HG03139 (cell line): ENCODE measurements around the gene LGALSL.

Experiments
- ATAC-seq: cut with Tn5 transposase; IDR thresholded peaks from one replicate; pipeline ENCODE4 v1.9.1; 2021; ENCODE audit not compliant: unreplicated experiment

Gene LGALSL

DNA sequence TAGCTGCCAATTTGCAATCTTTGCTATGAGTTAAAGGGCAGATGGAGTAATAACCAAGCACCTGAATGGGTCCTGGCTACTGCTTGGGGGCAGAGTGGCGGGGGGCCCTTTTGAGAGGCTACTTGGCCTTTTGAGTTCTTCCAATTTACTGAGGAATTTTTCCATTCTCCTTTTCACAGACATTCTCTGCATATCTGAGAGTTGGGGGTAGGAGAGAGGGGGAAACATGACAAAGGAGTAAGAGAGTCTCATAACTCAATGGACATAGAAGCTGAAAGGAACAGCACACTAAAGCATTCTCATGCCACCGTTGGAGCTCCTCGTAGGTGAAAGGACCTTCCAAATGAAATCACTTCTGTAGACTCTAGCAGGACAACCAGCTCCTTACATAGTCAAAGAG lies 16.1 kb downstream of the LGALSL start:
- no peak for ATAC-seq

DNA sequence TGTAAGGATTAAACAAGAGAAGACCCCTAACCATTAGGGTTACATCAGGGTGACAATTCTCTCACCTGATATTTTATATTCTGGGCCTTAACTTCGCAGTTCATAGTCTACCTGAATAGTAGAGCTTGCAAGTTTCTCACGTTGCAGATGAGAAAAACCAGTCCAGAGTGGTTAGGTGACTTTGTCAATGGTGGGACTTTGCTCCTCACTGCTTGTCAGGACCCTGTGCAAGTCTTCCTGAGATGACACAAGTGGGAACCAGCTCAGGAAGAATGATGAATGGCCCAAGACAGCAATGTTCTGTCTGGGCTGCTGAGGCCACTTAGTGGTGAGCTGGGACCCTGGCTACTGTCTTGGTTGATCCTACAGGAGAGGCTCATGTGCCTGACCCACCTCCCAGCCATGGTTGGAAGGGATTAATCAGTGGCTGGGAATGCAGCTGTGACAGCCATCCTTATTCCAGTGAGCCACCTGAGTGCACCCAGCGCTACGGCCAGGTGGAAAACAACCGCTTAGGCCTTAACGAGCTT lies 16.9 kb downstream of the LGALSL start:
- ATAC-seq, result no peak

DNA sequence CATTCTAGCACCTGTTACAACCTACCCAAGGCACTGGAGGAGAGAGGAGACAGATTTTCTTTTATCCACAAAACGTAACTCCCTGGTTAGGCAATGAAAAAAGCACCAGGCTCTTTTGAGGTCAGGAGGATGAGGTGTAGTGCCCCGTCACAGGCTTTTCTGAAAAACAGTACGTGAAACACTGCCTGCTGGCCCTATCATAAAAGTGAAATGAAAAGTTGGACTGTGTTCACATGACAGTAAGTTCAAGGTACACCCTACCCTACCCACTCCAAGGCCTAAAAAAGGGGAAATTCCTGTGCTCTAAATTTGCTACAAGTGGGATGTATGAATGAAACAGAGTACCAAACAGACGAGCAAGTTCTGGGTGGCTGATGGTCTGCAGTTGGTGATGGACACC lies 17.6 kb downstream of the LGALSL start:
- no peak for ATAC-seq

DNA sequence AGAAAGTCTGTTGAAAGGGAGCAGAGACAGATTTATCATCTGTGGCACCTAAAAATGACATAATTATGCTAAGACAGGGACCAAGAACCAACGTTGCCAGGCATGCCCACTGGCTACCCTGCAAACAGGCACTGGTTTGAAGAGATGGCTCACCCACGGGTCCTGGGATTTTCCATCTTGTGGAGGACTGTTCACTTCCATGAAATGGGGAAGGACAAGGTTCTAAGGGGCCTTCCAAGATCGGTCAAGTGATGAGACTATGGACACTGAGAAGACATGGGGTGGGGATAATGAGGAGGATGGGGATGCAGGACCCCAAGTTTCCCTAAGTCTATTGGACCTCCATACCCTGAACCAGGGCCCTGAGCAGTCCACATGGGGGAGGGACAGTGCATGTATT lies 18.9 kb downstream of the LGALSL start:
- no peak for ATAC-seq

DNA sequence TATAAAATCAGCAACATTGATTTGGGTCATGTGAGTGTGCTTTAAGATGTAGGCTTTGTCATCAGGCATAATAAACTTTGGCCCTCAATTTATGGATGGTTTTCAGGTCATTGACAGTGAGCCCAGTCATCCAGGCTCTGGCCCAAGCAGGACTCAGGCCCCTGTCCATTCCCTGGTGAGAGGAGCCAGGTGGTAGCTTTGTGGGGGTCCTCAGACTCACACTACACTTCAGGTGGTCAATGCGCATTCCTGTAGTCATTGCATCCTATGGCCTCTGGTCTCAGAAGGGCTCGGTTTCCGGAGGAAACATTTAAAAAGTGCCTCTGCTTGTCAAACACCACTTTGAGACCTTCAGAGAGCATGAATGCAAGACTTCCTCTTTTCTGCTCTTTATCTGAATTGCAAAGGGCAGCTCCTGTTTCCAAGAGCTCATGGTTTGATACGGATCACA lies 20.2 kb downstream of the LGALSL start:
- peak; percentile 60 for ATAC-seq

- no peak for ATAC-seq
Measured at GRCh38 chr2:64474636-64475035, 20.7 kb downstream of the LGALSL start.

DNA sequence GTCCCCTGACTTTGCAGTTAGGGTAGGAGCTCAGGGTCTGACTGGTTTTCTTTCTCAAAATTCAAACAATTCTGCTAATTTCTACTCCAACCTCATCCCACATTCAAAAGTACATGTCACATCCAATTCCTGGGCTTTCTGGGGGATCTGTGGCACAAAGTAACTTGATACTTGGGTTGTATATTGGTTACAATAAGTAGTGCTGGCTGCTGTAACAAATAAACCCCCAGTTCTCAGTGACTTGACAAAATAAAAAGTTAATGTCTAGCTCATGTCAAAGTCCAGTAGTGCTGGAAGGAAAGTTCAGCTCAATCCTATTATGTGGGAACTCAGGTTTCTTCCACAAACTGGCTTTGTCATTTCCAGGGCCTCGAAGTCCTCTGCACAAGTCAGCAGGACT lies 23.1 kb downstream of the LGALSL start:
- ATAC-seq, result no peak

- no peak for ATAC-seq
Measured at GRCh38 chr2:64477979-64478378, 24.0 kb downstream of the LGALSL start.

DNA sequence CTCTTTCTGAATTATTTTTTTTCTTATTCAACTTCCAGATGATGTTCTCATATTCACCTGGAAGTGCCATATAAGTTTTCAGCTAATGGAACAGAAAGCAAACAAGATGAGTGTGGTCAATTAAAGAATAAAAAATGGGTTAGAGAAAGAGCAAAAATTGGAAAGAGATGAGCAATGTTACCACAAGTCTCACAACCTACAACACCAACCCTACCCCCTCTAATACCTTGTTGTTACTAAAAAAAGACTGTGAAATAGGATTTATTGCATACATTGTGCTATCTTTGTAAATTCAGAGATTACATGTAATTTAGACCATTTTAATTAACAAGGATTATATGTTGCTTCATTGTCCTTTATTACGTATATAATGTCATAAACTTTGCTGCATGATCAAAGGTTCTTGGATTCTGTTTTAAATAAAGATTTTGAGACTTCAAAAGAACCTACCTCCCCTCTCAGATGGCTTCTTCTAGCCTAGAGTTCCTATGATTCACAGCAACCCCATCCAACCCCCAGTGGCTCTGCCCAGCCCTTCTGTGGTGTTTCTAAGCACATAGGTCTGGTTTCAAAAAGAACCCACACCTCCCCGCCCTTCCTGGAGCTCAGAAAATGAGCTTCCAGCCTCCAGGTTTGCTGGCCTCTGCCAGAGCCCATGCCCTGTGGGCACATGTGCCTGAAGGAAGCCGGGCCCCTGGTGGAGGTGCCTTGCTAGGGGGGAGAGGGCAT lies 24.7 kb downstream of the LGALSL start:
- ATAC-seq, result no peak

DNA sequence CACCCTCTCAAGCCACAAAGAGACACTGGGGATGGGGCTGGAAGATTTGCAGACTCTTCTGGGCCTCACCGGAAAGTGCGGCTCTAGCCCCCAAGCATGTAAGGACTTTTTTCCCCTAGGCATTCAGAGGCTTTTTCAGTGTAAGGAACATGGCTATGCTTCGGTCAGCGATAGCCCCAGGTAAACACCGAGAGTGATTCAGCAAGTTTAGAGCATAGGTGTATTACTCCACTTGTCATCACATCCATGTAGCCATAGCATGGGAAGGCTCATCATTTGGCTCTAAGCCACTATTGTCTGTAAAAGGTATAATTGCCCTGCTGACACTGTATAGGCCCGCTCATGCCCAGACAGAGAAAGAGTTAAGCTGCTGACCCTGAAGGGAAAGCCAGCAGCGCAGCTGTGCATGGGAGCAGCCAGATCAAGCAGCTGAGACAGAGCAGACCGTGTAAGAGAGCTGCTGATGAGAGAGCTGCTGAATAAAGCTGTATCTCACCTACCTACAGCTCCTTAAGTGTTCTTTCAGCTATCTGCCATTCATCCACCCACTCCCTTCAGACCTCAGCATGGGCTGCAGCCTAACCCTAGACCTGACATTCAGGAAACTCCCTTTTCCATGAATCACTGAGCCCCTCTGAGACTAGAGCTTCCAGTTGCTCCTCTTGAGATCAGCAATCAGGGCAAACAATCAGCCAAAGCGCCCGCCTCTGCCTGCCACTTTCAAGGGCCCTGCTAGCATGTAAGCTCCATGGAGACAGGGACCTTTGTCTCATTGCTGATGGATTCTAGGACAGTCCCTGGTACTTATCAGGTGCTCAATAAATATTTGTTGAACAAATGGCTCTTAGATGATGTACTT lies 25.5 kb downstream of the LGALSL start:
- no peak for ATAC-seq

GRCh38 chr2:64481665-64482064 lies 27.7 kb downstream of the LGALSL start:
- no peak for ATAC-seq

GRCh38 chr2:64482243-64482642 lies 28.3 kb downstream of the LGALSL start:
- no peak for ATAC-seq

DNA sequence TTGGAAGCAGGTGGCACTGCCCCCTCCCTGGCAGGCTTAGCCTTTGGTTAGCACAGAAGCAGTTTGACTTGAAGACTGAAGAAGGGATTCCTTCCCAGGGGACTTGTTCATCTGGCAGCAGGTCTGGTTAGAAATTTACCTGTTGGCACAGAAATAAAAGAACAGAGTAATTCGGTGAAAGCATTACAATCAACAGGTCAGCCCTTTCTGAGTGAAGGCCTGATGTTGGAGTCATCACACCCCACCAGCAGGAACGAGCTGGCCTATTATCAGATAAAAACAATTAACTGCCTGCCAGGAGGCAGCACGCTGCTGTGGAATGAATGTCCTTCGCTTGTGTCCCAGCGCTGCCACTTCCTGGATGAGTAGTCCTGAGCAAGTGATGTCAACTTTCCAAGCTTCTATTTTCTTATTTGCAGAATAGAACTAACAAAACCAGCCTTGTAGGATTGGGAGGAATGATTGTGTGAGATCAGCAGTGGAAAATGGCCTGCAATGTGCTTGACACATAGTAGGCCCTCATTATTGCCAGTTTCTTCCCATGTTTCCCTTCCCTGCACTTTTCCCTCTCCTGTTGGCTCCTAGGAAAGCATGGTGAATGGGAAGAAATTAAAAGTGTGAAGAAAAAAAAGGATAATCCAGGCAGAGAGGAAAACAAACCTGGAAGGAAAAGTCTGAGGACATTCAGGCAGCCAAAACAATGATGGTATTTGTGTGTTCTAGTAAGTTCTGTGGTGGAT lies 29.0 kb downstream of the LGALSL start:
- no peak for ATAC-seq

DNA sequence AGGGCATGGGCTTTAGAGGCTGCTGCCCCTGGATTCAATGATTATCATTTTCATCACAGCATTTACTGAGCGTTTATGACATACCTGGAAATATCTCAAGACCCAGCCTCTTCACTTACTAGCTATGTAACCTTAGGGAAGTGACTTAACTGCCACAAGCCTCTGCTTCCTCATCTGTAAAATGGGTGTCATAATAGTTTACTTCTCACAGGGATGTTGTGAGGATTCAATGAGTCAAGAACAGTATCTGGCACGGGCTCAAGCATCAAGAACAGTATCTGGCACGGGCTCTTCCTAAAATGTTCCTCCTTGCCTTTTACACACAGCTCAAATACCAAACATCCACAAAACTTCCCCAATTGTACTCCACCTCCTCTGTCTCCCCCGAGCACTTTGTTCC lies 31.4 kb downstream of the LGALSL start:
- no peak for ATAC-seq

DNA sequence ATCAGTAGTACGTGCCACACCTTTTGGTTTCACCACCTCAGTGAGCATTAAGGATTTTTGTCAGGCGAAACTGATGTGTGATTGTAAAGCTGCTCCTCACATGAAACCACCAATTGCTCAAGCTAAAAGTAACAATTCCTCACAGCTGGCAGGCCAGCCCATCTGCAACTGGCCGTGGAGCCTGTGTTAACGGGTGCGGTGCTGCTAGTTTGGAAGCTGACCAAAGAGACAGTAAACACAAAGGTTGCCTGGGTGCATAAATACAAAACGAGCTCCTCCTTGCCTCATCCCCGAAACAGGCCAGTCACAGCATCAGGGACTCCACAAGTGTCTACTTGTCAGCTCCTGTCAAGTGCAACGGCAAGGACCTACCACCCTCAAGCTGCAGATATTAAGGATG lies 32.0 kb downstream of the LGALSL start:
- ATAC-seq, result no peak

DNA sequence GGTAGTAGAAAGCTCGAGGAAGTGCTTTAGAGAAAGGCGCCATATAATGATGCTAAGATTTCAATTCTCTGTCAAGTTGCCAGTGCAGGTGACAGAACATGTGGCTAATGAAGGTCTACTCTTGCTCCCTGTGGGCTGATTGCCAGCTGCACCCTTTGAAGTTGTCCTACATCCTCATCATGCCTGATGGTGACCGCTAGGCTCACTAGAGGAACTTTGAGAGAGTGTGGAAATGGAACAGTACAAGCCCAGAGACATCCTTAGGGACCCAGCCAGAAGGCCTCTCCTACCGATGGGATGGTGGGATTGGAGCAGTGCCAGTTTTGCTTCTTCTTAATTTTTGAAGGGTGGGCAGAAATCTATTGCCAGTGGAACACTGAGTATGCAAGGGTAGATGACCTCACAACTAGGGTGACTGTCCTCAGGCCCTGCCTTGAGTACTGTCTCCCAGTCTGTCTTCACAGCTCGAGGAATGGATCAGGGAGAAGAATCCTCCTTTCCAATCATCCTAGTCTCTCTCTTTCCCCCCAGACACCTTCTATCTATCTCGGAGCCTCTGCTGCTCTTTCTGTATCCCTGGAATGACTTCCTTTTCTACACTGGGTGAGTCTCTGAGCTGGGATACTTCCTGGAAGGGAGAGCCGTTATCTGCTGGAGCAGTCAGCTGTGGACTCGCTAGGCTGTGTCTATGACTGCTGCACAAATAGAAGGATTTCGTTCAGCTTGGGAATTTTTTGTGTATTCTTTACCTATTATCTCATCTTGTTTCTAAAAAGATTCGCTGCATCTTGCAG lies 33.5 kb downstream of the LGALSL start:
- no peak for ATAC-seq

DNA sequence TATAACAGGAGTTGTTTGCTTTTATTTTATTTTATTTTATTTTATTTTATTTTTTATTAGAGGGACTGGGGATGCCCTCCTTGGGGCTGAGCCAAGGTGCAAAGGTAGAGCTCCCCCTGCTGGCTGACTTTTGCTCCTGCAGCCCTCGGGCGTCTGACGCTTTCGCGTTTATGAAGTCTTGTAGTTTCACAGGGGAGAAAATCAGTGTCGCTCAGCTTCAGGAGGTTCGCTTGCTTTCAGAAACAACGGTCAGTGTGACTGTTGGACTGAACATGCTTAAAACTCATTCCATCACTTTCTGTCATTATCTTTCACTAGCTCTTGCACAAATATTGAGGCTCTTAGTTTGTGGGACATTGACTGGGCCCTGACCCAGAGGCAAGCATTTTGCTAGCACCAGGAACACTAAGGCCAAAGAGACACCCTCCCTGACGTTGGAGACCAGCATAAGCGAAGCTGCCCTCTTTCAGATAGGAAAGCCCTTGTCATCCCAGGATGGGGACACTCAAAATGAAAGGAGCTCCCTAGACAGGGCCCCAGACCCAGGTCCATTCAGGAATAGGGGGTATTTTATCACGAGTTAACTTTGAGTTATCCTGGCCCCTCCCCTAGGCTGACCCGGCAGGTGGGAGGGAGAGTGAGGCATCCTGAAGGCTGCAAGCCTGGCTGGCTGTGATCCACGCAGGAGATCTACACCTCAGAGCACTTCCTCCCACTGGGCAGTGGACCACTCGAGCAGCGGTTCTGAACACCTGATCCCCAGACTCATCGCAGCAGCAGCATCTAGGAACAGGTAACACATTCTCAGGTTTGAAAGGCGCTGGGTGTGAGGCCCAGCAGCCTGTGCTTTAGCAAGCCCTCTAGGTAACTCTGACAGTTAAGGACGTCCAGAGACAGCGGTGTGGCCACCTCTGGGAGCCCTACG lies 34.4 kb downstream of the LGALSL start:
- no peak for ATAC-seq

GRCh38 chr2:64489081-64489751 lies 35.3 kb downstream of the LGALSL start:
- no peak for ATAC-seq

DNA sequence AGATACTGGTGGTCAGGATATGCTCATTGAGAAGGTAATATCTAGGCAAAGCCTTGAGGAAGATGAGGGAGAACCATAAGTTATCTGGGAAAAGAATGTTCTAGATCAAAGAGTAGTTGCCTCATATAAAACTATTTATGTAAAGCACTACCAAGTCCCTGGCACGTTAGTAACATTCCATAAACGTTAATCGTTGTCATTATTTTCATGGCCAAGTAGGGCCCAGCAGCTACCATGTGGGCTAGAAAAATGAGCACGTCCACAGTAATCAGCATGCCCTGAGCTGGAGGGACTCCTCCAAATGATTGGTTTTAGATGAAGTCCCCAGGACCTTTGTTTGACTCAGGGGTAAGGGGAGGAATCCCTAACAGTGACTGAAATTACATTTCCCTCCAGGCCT lies 37.5 kb downstream of the LGALSL start:
- ATAC-seq, result no peak
